A673 (cell line): ENCODE data around the gene ANKRD16. TPM values are rescaled to one million over a fixed set of nuclear protein-coding genes. Genes with fewer than 3 reads are reported as not detected.
"Not testable (repeated sequence)": the region's sequence is repeated elsewhere in the genome, so short reads cannot be mapped to it uniquely, and the experiment has no call there.

Experiments
- BruUV-seq: library from RNA; stranded (reverse); fragments of 400-500 nt; replicated peaks from 2 replicates; lab custom pipeline; 2021; lab: Mats Ljungman, UMichigan
- CTCF ChIA-PET: fragments of 300-600 bp; sonication (Branson Sonifier 250); formaldehyde crosslinking; loops from one replicate; lab custom pipeline; 2022; ENCODE audit warnings: antibody characterized with exemption; lab: Charles Lee
- POLR2A ChIA-PET: fragments of 300-600 bp; sonication (Branson Sonifier 250); formaldehyde crosslinking; loops from one replicate; lab custom pipeline; 2022; ENCODE audit warnings: antibody characterized with exemption; ENCODE audit not compliant: low non-redundant PET; lab: Charles Lee
- DNase-seq: peaks from one replicate; pipeline ENCODE4 v3.0.0-alpha.2; 2015; ENCODE audit warnings: low spot score
- H3K27ac ChIP-seq: fragments of 200-600 bp; sonication (generic); 2 replicates; pipeline ENCODE4 v1.5.1; 2016; ENCODE audit warnings: mixed run types, low read depth, mild to moderate bottlenecking, mixed read lengths, antibody characterized with exemption, low read length; ENCODE audit not compliant: poor library complexity, severe bottlenecking
- H3K27me3 ChIP-seq: fragments of 200-600 bp; sonication (generic); replicated peaks from 2 replicates; pipeline ENCODE4 v1.6.1; 2017; ENCODE audit warnings: mixed run types, low read depth, mild to moderate bottlenecking, mixed read lengths, antibody characterized with exemption, low read length; ENCODE audit not compliant: insufficient read depth, poor library complexity
- H3K36me3 ChIP-seq: fragments of 200-600 bp; sonication (generic); 2 replicates; pipeline ENCODE4 v1.6.1; 2016; ENCODE audit warnings: mixed run types, mild to moderate bottlenecking, mixed read lengths, antibody characterized with exemption, low read length; ENCODE audit not compliant: insufficient read depth, poor library complexity, severe bottlenecking
- H3K4me1 ChIP-seq: fragments of 200-600 bp; sonication (generic); 2 replicates; pipeline ENCODE4 v1.6.1; 2017; ENCODE audit warnings: mixed run types, mild to moderate bottlenecking, mixed read lengths, antibody characterized with exemption, low read length; ENCODE audit not compliant: insufficient read depth, poor library complexity, severe bottlenecking
- H3K4me3 ChIP-seq: fragments of 200-600 bp; sonication (generic); 2 replicates; pipeline ENCODE4 v1.5.1; 2016; ENCODE audit warnings: low read depth, mixed run types, mild to moderate bottlenecking, mixed read lengths, low read length; ENCODE audit not compliant: poor library complexity, severe bottlenecking
- H3K9me3 ChIP-seq: fragments of 200-600 bp; sonication (generic); 2 replicates; pipeline ENCODE4 v1.6.1; 2016; ENCODE audit warnings: mixed run types, low read depth, mild to moderate bottlenecking, mixed read lengths, antibody characterized with exemption, low read length; ENCODE audit not compliant: poor library complexity, severe bottlenecking
- EZH2 ChIP-seq: fragments of 200-600 bp; sonication (generic); IDR thresholded peaks from 2 replicates; pipeline ENCODE4 v1.6.1; 2017; ENCODE audit warnings: borderline replicate concordance, low read depth, mild to moderate bottlenecking, mixed read lengths, antibody characterized with exemption, low read length; ENCODE audit not compliant: poor library complexity, severe bottlenecking
- intact Hi-C: fragments of 100-400 bp; cut with micrococcal nuclease; formaldehyde crosslinking; loops from one replicate; pipeline ENCODE4 v1.10.0; 2022; ENCODE audit not compliant: unreplicated experiment
- total RNA-seq: library from RNA; stranded (reverse); gene quantifications from 2 replicates; pipeline ENCODE4 v1.2.3, GENCODE V29; 2021
- TF ChIP-seq, protein P1 (sequence below): fragments of 300-800, 200-600 bp; sonication (generic); conservative IDR thresholded peaks from 2 replicates; pipeline ENCODE4 v1.5.1; 2017; ENCODE audit warnings: low read depth, mild to moderate bottlenecking, antibody characterized with exemption, low read length, moderate library complexity, mixed read lengths

ANKRD16 gene
- total RNA-seq, 1 experiment from 2014 or later, result 16.2 TPM

DNA sequence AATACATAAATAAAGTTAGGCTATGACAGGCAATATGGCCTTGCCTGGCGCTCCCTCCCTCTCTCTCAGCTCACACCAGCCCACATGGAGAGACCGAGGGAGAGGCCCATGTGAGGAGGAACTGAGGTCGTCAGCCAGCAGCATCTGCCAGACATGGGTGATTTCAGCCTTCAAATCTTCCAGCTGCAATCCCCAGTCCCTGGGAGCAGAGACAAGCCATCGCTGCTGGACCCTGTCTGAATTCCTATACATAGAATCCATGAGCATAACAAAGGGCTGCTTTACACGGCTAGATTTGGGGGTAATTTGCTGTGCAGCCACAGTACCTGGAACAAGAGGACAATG, 35.6 kb downstream of the ANKRD16 start:
- Histone ChIP-seq H3K27me3 (no peaks in the 10 kb centered on the region), H3K36me3 (no peaks in the 10 kb centered on the region), H3K4me1 (no peaks in the 10 kb centered on the region), H3K27ac (no peak overlapping the region), H3K9me3 (no peaks in the 10 kb centered on the region), H3K4me3 (no peak overlapping the region)
- intact Hi-C loops, result no loop called here
- BruUV-seq, result no TSS peak
- TF ChIP-seq, protein P1, sequence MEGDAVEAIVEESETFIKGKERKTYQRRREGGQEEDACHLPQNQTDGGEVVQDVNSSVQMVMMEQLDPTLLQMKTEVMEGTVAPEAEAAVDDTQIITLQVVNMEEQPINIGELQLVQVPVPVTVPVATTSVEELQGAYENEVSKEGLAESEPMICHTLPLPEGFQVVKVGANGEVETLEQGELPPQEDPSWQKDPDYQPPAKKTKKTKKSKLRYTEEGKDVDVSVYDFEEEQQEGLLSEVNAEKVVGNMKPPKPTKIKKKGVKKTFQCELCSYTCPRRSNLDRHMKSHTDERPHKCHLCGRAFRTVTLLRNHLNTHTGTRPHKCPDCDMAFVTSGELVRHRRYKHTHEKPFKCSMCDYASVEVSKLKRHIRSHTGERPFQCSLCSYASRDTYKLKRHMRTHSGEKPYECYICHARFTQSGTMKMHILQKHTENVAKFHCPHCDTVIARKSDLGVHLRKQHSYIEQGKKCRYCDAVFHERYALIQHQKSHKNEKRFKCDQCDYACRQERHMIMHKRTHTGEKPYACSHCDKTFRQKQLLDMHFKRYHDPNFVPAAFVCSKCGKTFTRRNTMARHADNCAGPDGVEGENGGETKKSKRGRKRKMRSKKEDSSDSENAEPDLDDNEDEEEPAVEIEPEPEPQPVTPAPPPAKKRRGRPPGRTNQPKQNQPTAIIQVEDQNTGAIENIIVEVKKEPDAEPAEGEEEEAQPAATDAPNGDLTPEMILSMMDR, result no peak
- TF ChIP-seq EZH2, result no peak
- DNase-seq, result no peak
- ChIA-PET CTCF (no interaction called here), POLR2A (no interaction called here)

DNA sequence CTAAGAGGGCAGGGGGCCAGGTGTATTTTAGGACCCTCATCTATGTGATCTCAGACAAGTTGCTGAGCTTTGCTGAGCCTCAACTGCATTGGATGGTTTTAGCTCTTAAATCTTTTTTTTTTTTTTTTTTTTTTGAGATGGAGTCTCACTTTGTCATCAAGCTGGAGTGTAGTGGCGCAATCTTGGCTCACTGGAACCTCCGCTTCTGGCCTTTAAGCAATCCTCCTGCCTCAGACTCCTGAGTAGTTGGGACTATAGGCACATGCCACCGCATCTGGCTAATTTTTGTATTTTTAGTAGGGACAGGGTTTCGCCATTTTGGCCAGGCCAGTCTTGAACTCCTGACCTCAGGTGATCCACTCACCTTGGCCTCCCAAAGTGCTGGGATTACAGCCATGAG, 43.0 kb downstream of the ANKRD16 start:
- BruUV-seq, DNase-seq, H3K4me3 ChIP-seq, H3K4me1 ChIP-seq, H3K9me3 ChIP-seq, H3K27ac ChIP-seq, H3K27me3 ChIP-seq, H3K36me3 ChIP-seq, POLR2A ChIA-PET, intact Hi-C loops: not testable (repeated sequence)
- CTCF ChIA-PET, result interaction anchor here (0.6 kb wide), 1 partner anchor 31 kb away, joined by 10 read pairs; no protein-coding TSS in a partner anchor

DNA sequence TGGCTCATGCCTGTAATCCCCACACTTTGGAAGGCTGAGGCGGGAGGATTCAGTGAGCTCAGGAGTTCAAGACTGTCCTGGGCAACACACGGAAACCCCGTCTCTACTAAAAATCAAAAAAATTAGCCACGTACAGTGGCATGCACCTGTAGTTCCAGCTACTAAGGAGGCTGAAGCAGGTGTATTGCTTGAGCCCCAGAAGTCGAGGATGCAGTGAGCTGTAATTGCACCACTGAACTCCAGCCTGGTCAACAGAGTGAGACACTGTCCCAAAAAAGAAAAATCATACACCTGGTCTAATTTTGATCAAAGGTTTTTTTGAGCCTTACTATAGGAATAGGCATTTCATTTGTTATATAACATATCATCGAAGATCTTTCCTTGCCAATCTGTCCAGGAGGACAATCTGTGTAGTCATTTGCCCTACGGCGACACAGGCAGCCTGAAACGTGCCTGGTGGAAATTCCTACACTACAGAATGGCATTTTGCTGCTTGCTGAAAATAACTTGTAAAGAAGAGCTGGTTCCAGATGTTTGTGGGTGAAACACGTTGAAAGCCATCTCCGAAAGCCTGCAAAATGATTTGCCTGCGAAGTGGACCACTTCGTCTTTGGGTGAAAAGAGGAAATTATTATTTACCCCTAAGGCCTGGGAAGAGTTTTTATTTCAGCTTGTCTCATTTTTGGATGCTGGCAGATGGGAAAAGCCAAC, 45.2 kb downstream of the ANKRD16 start:
- H3K4me1 ChIP-seq, result no peaks in the 10 kb centered on the region
- H3K4me3 ChIP-seq, result no peak overlapping the region
- no peak overlapping the region for H3K27ac ChIP-seq
- H3K9me3 ChIP-seq, result no peaks in the 10 kb centered on the region
- no TSS peak for BruUV-seq
- TF ChIP-seq, protein P1, result no peak
- no peak for TF ChIP-seq EZH2
- ChIA-PET POLR2A (no interaction called here), CTCF (no interaction called here)
- H3K27me3 ChIP-seq, result no peaks in the 10 kb centered on the region
- no peak for DNase-seq
- no peaks in the 10 kb centered on the region for H3K36me3 ChIP-seq
- intact Hi-C loops, result no loop called here
